Hepatocyte (in vitro differentiated cells): Measurements from ENCODE around the gene ANKRD44. TPM values are rescaled to one million over a fixed set of nuclear protein-coding genes. Genes with fewer than 3 reads are reported as not detected.

Experiments used
- DNase-seq: peaks from one replicate; pipeline ENCODE4 v3.0.0-alpha.2; 2016; ENCODE audit warnings: low spot score
- H2AFZ ChIP-seq: fragments of 200-600 bp; sonication (generic); 2 replicates; pipeline ENCODE4 v1.6.0; 2016; ENCODE audit warnings: antibody characterized with exemption, mild to moderate bottlenecking
- H3K27ac ChIP-seq: fragments of 200-600 bp; sonication (generic); 2 replicates; pipeline ENCODE4 v1.5.1; 2016; ENCODE audit warnings: mild to moderate bottlenecking
- H3K27me3 ChIP-seq: fragments of 200-600 bp; sonication (generic); 2 replicates; pipeline ENCODE4 v1.6.1; 2016
- H3K36me3 ChIP-seq: fragments of 200-600 bp; sonication (generic); replicated peaks from 2 replicates; pipeline ENCODE4 v1.5.1; 2016; ENCODE audit warnings: low read depth; ENCODE audit not compliant: insufficient read depth
- H3K4me1 ChIP-seq: fragments of 200-600 bp; sonication (generic); 2 replicates; pipeline ENCODE4 v1.5.1; 2016; ENCODE audit warnings: mild to moderate bottlenecking, moderate library complexity; ENCODE audit not compliant: insufficient read depth
- H3K4me2 ChIP-seq: fragments of 200-600 bp; sonication (generic); 2 replicates; pipeline ENCODE4 v1.6.0; 2016
- H3K4me3 ChIP-seq: fragments of 200-600 bp; sonication (generic); 2 replicates; pipeline ENCODE4 v1.5.1; 2016; ENCODE audit warnings: mild to moderate bottlenecking
- H3K79me2 ChIP-seq: fragments of 200-600 bp; sonication (generic); 2 replicates; pipeline ENCODE4 v1.6.0; 2017; ENCODE audit warnings: mild to moderate bottlenecking
- H3K9me2 ChIP-seq: fragments of 200-600 bp; sonication (generic); replicated peaks from 2 replicates; pipeline ENCODE4 v1.6.0; 2017; ENCODE audit warnings: mild to moderate bottlenecking; ENCODE audit not compliant: insufficient read depth
- H3K9me3 ChIP-seq: fragments of 200-600 bp; sonication (generic); 2 replicates; pipeline ENCODE4 v1.5.1; 2016; ENCODE audit warnings: low read depth, mild to moderate bottlenecking
- H4K20me1 ChIP-seq: fragments of 200-600 bp; sonication (generic); 2 replicates; pipeline ENCODE4 v1.6.0; 2016; ENCODE audit warnings: mild to moderate bottlenecking; ENCODE audit not compliant: insufficient read depth, poor library complexity, severe bottlenecking
- EZH2 ChIP-seq: fragments of 200-600 bp; sonication (generic); IDR thresholded peaks from 2 replicates; pipeline ENCODE4 v1.6.1; 2016; ENCODE audit warnings: antibody characterized with exemption, mild to moderate bottlenecking, borderline replicate concordance
- EZH2phosphoT487 ChIP-seq: fragments of 200-600 bp; sonication (generic); IDR thresholded peaks from one replicate; pipeline ENCODE4 v1.6.1; 2018; ENCODE audit warnings: antibody characterized with exemption, mild to moderate bottlenecking, low read depth, moderate library complexity; ENCODE audit not compliant: unreplicated experiment, severe bottlenecking
- whole genome bisulfite sequencing: methylation state at CpG from one replicate; pipeline ENCODE4 v1.1.6; 2016; ENCODE audit warnings: low lambda C conversion rate; ENCODE audit errors: missing lambda C conversion rate; 5-methylcytosine and 5-hydroxymethylcytosine counted together
- polyA plus RNA-seq: library from polyadenylated mRNA; unstranded; fragments of >200 nt; fragmentation: Nextera tagmentation; extraction: Ambion mirVana; gene quantifications from 2 replicates; pipeline ENCODE4 v1.2.1, GENCODE V29; 2016
- total RNA-seq: library from RNA; depleted of rRNA; stranded (reverse); fragments of >200 nt; gene quantifications from 2 replicates; pipeline ENCODE4 v1.2.3, GENCODE V29; 2014
- TF ChIP-seq, protein P1 (sequence below): fragments of 200-600 bp; sonication (generic); IDR thresholded peaks from 2 replicates; pipeline ENCODE4 v1.5.1; 2016; ENCODE audit warnings: antibody characterized with exemption, mild to moderate bottlenecking; ENCODE audit not compliant: poor library complexity

ANKRD44 gene
- total and polyA plus RNA-seq, 2 experiments from 2014 or later: 5.9 to 9.1 TPM

DNA sequence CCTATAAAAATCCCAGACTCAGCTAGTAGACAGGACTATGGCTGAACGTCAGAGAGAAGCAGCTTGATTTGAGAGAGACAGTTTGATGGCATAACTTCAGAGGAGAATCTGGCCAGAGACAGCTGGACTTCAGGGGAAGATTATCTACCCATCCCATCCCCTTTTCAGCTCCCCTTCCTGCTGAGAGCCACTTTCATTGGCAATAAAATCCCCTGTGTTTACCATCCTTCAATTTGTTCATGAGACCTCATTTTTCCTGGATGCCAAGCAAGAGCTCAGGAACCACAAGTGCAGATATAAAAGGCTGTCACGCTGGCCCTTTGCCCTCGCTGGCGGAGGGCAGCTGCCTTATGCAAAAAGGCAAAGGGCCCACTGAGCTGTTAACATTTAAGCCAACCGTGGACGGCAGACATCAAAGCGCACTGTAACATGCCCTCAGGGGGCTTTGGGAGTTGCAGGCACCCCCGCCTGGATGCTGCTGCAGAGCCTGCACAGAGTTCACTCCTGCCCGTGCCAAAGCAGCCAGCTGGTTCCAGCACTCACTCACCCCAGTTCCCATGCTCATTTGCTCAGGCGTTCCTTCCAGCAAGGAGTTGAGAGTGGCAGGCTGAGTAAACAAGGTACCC is 219.7 kb downstream of the ANKRD44 start:
- 60% methylated on average over 10 of the region's 10 CpGs for WGBS
- H4K20me1 ChIP-seq: no peaks in the 10 kb centered on the region

DNA sequence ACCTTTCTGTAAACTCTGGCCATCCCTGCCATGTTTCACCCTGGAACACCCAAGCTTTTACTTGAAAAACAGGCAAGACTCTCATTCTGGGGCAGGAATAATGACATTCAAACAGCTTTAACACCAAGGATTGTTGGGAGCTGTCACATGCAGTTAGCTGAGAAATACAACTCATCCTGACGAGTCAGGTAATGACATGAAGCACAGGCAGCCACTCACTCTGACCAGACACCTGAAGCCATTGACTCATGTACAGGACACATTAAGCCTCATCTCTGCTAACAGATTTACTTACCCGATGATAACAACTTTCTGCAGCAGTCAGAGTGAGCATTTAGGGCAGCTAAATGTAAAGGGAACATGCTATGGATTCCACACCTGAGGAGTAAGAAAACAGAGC is 220.9 kb downstream of the ANKRD44 start:
- no peak overlapping the region for H3K4me2 ChIP-seq
- H3K36me3 ChIP-seq: no peaks in the 10 kb centered on the region
- no peak overlapping the region for H3K4me3 ChIP-seq
- DNase-seq: no peak
- H3K9me3 ChIP-seq: no peaks in the 10 kb centered on the region
- H3K27me3 ChIP-seq: no peaks in the 10 kb centered on the region
- TF ChIP-seq, protein P1, sequence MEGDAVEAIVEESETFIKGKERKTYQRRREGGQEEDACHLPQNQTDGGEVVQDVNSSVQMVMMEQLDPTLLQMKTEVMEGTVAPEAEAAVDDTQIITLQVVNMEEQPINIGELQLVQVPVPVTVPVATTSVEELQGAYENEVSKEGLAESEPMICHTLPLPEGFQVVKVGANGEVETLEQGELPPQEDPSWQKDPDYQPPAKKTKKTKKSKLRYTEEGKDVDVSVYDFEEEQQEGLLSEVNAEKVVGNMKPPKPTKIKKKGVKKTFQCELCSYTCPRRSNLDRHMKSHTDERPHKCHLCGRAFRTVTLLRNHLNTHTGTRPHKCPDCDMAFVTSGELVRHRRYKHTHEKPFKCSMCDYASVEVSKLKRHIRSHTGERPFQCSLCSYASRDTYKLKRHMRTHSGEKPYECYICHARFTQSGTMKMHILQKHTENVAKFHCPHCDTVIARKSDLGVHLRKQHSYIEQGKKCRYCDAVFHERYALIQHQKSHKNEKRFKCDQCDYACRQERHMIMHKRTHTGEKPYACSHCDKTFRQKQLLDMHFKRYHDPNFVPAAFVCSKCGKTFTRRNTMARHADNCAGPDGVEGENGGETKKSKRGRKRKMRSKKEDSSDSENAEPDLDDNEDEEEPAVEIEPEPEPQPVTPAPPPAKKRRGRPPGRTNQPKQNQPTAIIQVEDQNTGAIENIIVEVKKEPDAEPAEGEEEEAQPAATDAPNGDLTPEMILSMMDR: no peak
- TF ChIP-seq EZH2 (no peak), EZH2phosphoT487 (no peak)
- no peak overlapping the region for H2AFZ ChIP-seq
- WGBS: 63% methylated on average over 2 of the region's 2 CpGs
- no peaks in the 10 kb centered on the region for H4K20me1 ChIP-seq
- no peaks in the 10 kb centered on the region for H3K79me2 ChIP-seq
- H3K4me1 ChIP-seq: peaks cover 9% of the 10 kb centered on the region
- H3K9me2 ChIP-seq: no peaks in the 10 kb centered on the region
- no peak overlapping the region for H3K27ac ChIP-seq

More for the DNA sequence above, 219.7 kb downstream of the ANKRD44 start:
- Histone ChIP-seq H3K36me3 (no peaks in the 10 kb centered on the region), H3K4me3 (no peak overlapping the region), H3K9me2 (no peaks in the 10 kb centered on the region), H3K4me2 (no peak overlapping the region), H3K9me3 (no peaks in the 10 kb centered on the region), H2AFZ (no peak overlapping the region), H3K27ac (no peak overlapping the region), H3K79me2 (no peaks in the 10 kb centered on the region), H3K4me1 (peaks cover 9% of the 10 kb centered on the region), H3K27me3 (no peaks in the 10 kb centered on the region)
- no peak for TF ChIP-seq EZH2
- TF ChIP-seq EZH2phosphoT487: no peak
- TF ChIP-seq, protein P1: no peak
- no peak for DNase-seq

DNA sequence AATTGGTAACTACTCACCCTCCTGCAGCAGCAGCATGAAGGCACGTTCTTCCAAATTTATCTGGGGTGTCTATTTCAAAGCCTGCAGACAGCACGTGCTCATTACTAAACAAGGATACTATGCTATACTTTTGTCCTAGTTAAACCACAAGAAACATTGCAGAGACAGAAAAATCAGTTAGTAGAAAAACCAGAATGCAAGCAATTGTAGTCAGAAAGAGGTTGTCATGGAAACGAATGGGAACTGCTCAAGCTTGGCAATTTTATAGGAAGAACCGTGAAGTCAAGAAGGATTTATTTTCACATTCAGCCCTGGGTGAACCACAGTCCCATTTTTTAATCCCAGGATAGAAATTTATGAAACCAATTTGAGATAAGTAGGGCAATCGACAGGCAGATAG is 221.9 kb downstream of the ANKRD44 start:
- Histone ChIP-seq H3K27ac (peak overlapping the region; percentile 35), H3K27me3 (no peaks in the 10 kb centered on the region), H4K20me1 (no peaks in the 10 kb centered on the region), H3K9me3 (no peaks in the 10 kb centered on the region), H2AFZ (no peak overlapping the region), H3K4me1 (peaks cover 9% of the 10 kb centered on the region), H3K36me3 (no peaks in the 10 kb centered on the region), H3K9me2 (no peaks in the 10 kb centered on the region), H3K4me2 (peak overlapping the region; percentile 28), H3K4me3 (no peak overlapping the region), H3K79me2 (no peaks in the 10 kb centered on the region)
- TF ChIP-seq EZH2 (no peak), EZH2phosphoT487 (no peak)
- TF ChIP-seq, protein P1: no peak
- DNase-seq: peak; percentile 42
- 38% methylated on average over 5 of the region's 5 CpGs for WGBS
